A673 (cell line): Measurements from ENCODE around the gene ANGPTL2. TPM values are rescaled to one million over a fixed set of nuclear protein-coding genes. Genes with fewer than 3 reads are reported as not detected.
"Not testable (repeated sequence)": the region's sequence is repeated elsewhere in the genome, so short reads cannot be mapped to it uniquely, and the experiment has no call there.

Source experiments
- BruUV-seq: library from RNA; stranded (reverse); fragments of 400-500 nt; replicated peaks from 2 replicates; lab custom pipeline; 2021; lab: Mats Ljungman, UMichigan
- CTCF ChIA-PET: fragments of 300-600 bp; sonication (Branson Sonifier 250); formaldehyde crosslinking; loops from one replicate; lab custom pipeline; 2022; ENCODE audit warnings: antibody characterized with exemption; lab: Charles Lee
- POLR2A ChIA-PET: fragments of 300-600 bp; sonication (Branson Sonifier 250); formaldehyde crosslinking; loops from one replicate; lab custom pipeline; 2022; ENCODE audit warnings: antibody characterized with exemption; ENCODE audit not compliant: low non-redundant PET; lab: Charles Lee
- DNase-seq: peaks from one replicate; pipeline ENCODE4 v3.0.0-alpha.2; 2015; ENCODE audit warnings: low spot score
- H3K27ac ChIP-seq: fragments of 200-600 bp; sonication (generic); 2 replicates; pipeline ENCODE4 v1.5.1; 2016; ENCODE audit warnings: mixed run types, low read depth, mild to moderate bottlenecking, mixed read lengths, antibody characterized with exemption, low read length; ENCODE audit not compliant: poor library complexity, severe bottlenecking
- H3K27me3 ChIP-seq: fragments of 200-600 bp; sonication (generic); replicated peaks from 2 replicates; pipeline ENCODE4 v1.6.1; 2017; ENCODE audit warnings: mixed run types, low read depth, mild to moderate bottlenecking, mixed read lengths, antibody characterized with exemption, low read length; ENCODE audit not compliant: insufficient read depth, poor library complexity
- H3K36me3 ChIP-seq: fragments of 200-600 bp; sonication (generic); 2 replicates; pipeline ENCODE4 v1.6.1; 2016; ENCODE audit warnings: mixed run types, mild to moderate bottlenecking, mixed read lengths, antibody characterized with exemption, low read length; ENCODE audit not compliant: insufficient read depth, poor library complexity, severe bottlenecking
- H3K4me1 ChIP-seq: fragments of 200-600 bp; sonication (generic); 2 replicates; pipeline ENCODE4 v1.6.1; 2017; ENCODE audit warnings: mixed run types, mild to moderate bottlenecking, mixed read lengths, antibody characterized with exemption, low read length; ENCODE audit not compliant: insufficient read depth, poor library complexity, severe bottlenecking
- H3K4me3 ChIP-seq: fragments of 200-600 bp; sonication (generic); 2 replicates; pipeline ENCODE4 v1.5.1; 2016; ENCODE audit warnings: low read depth, mixed run types, mild to moderate bottlenecking, mixed read lengths, low read length; ENCODE audit not compliant: poor library complexity, severe bottlenecking
- H3K9me3 ChIP-seq: fragments of 200-600 bp; sonication (generic); 2 replicates; pipeline ENCODE4 v1.6.1; 2016; ENCODE audit warnings: mixed run types, low read depth, mild to moderate bottlenecking, mixed read lengths, antibody characterized with exemption, low read length; ENCODE audit not compliant: poor library complexity, severe bottlenecking
- EZH2 ChIP-seq: fragments of 200-600 bp; sonication (generic); IDR thresholded peaks from 2 replicates; pipeline ENCODE4 v1.6.1; 2017; ENCODE audit warnings: borderline replicate concordance, low read depth, mild to moderate bottlenecking, mixed read lengths, antibody characterized with exemption, low read length; ENCODE audit not compliant: poor library complexity, severe bottlenecking
- intact Hi-C: fragments of 100-400 bp; cut with micrococcal nuclease; formaldehyde crosslinking; loops from one replicate; pipeline ENCODE4 v1.10.0; 2022; ENCODE audit not compliant: unreplicated experiment
- total RNA-seq: library from RNA; stranded (reverse); gene quantifications from 2 replicates; pipeline ENCODE4 v1.2.3, GENCODE V29; 2021
- TF ChIP-seq, protein P1 (sequence below): fragments of 300-800, 200-600 bp; sonication (generic); conservative IDR thresholded peaks from 2 replicates; pipeline ENCODE4 v1.5.1; 2017; ENCODE audit warnings: low read depth, mild to moderate bottlenecking, antibody characterized with exemption, low read length, moderate library complexity, mixed read lengths

ANGPTL2 gene
- total RNA-seq, 1 experiment from 2014 or later: 2.5 TPM

DNA sequence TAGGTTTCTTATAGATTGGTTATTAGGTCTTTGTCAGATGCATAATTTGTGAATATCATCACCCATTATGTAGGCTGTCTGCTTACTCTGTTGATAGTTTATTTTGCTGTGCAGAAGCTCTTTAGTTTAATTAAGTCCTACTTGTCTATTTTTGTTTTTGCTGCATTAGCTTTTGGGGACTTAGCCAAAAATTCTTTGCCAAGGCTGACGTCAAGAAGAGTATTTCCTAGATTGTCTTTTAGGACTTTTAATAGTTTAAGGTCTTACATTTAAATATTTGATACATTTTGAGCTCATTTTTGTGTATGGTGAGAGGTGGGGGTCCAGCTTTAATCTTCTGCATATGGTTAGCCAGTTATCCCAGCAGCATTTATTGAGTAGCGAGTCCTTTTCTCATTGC, 24.8 kb upstream of the ANGPTL2 start:
- intact Hi-C loops: no loop called here
- Histone ChIP-seq H3K36me3 (no peaks in the 10 kb centered on the region), H3K4me3 (no peak overlapping the region), H3K4me1 (no peaks in the 10 kb centered on the region), H3K27me3 (no peaks in the 10 kb centered on the region), H3K27ac (no peak overlapping the region), H3K9me3 (no peaks in the 10 kb centered on the region)
- ChIA-PET POLR2A (interaction anchor here (0.6 kb wide), 1 partner anchor 12 kb away, joined by 4 read pairs; no protein-coding TSS in a partner anchor), CTCF (no interaction called here)
- DNase-seq: no peak
- no TSS peak for BruUV-seq
- no peak for TF ChIP-seq EZH2
- TF ChIP-seq, protein P1, sequence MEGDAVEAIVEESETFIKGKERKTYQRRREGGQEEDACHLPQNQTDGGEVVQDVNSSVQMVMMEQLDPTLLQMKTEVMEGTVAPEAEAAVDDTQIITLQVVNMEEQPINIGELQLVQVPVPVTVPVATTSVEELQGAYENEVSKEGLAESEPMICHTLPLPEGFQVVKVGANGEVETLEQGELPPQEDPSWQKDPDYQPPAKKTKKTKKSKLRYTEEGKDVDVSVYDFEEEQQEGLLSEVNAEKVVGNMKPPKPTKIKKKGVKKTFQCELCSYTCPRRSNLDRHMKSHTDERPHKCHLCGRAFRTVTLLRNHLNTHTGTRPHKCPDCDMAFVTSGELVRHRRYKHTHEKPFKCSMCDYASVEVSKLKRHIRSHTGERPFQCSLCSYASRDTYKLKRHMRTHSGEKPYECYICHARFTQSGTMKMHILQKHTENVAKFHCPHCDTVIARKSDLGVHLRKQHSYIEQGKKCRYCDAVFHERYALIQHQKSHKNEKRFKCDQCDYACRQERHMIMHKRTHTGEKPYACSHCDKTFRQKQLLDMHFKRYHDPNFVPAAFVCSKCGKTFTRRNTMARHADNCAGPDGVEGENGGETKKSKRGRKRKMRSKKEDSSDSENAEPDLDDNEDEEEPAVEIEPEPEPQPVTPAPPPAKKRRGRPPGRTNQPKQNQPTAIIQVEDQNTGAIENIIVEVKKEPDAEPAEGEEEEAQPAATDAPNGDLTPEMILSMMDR: no peak

DNA sequence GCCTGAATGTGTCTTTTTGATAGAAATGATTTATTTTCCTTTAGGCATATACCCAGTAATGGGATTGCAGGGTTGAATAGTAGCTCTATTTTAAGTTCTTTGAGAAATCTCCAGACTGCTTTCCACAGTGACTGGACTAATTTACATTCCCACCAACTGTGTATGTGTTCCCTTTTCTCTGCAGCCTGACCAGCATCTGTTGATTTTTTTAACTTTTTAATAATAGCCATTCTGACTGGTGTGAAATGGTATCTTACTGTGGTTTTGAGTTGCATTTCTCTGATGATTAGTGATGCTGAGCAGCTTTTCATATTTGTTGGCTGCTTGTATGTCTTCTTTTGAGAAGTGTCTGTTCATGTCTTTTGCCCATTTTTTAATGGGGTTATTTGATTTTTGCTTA, 24.4 kb upstream of the ANGPTL2 start:
- DNase-seq, H3K36me3 ChIP-seq, H3K9me3 ChIP-seq, H3K4me1 ChIP-seq, intact Hi-C loops, H3K27ac ChIP-seq, CTCF ChIA-PET, BruUV-seq, POLR2A ChIA-PET, H3K27me3 ChIP-seq, H3K4me3 ChIP-seq: not testable (repeated sequence)

DNA sequence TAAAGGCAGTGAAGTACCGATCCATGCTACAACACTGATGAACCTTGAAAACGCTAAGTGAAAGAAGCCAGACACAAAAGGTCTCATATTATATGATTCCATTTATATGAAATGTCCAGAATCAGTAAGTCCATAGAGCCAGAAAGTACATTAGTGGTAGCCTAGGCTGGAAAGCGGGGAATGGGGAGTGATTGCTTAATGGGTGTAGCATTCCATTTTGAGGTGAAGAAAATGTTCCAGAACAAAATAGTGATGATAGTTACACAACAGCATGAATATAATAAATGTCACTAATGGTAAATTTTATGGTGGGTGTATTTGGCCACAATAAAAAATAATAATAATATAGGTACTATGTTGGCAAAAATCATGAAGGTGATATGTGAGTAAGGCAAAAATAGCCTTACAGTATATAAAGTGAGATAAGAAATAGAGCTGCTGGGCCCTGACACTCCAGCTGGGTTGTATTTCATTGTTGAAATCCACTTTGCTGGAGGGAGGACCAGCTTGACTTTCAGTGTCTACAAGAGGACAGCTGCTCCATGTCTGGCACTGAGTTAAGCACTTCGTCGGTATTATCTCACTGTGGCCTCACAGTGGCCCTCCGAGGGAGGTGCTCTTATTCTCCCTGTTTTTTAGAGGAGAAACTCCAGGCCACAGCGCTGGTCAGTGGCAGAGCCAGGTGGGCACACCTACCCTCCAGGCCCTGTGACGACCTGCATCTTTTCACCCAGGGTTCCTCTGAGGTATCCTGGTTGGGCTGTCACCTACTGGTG, 22.4 kb upstream of the ANGPTL2 start:
- ChIA-PET POLR2A (no interaction called here), CTCF (no interaction called here)

More for the DNA sequence above, 22.4 kb upstream of the ANGPTL2 start:
- H3K9me3 ChIP-seq: no peaks in the 10 kb centered on the region
- no peak overlapping the region for H3K27ac ChIP-seq
- TF ChIP-seq EZH2: no peak
- TF ChIP-seq, protein P1: no peak
- no peaks in the 10 kb centered on the region for H3K4me1 ChIP-seq
- no peak overlapping the region for H3K4me3 ChIP-seq
- no peak for DNase-seq
- intact Hi-C loops: no loop called here
- H3K36me3 ChIP-seq: no peaks in the 10 kb centered on the region
- no TSS peak for BruUV-seq
- H3K27me3 ChIP-seq: no peaks in the 10 kb centered on the region
